Trophoblast cell (in vitro differentiated cells and primary cell): Measurements from ENCODE around the gene TWIST2.

Experiments used
- DNase-seq, 2 donors: peaks; one replicate each; pipeline ENCODE4 v3.0.0-alpha.2; 2016
- H2AFZ ChIP-seq: 2 replicates; pipeline ENCODE4 v1.6.1; 2013; ENCODE audit warnings: low read length, moderate library complexity, mild to moderate bottlenecking; ENCODE audit not compliant: insufficient read depth, poor library complexity
- H2AK5ac ChIP-seq: 2 replicates; pipeline ENCODE4 v1.6.1; 2013; ENCODE audit warnings: mild to moderate bottlenecking, low read length
- H2BK120ac ChIP-seq: 2 replicates; pipeline ENCODE4 v1.6.1; 2013; ENCODE audit warnings: low read length, mild to moderate bottlenecking, moderate library complexity; ENCODE audit not compliant: insufficient read depth, poor library complexity
- H2BK12ac ChIP-seq: 2 replicates; pipeline ENCODE4 v1.6.1; 2013; ENCODE audit warnings: mild to moderate bottlenecking, low read length, moderate library complexity
- H2BK5ac ChIP-seq: 2 replicates; pipeline ENCODE4 v1.6.1; 2013; ENCODE audit warnings: low read length, low read depth, moderate library complexity, mild to moderate bottlenecking; ENCODE audit not compliant: poor library complexity
- H3K14ac ChIP-seq: 2 replicates; pipeline ENCODE4 v1.6.1; 2013; ENCODE audit warnings: mild to moderate bottlenecking, low read length
- H3K18ac ChIP-seq: 2 replicates; pipeline ENCODE4 v1.6.1; 2013; ENCODE audit warnings: mild to moderate bottlenecking, low read length
- H3K23ac ChIP-seq: 2 replicates; pipeline ENCODE4 v1.6.1; 2013; ENCODE audit warnings: low read length
- H3K27ac ChIP-seq: 2 replicates; pipeline ENCODE4 v1.5.1; 2013; ENCODE audit warnings: low read depth, mild to moderate bottlenecking, inconsistent platforms, low read length, moderate library complexity
- H3K27me3 ChIP-seq: 2 replicates; pipeline ENCODE4 v1.6.1; 2013; ENCODE audit warnings: inconsistent platforms, mild to moderate bottlenecking, low read length, moderate library complexity; ENCODE audit not compliant: insufficient read depth
- H3K36me3 ChIP-seq, 2 experiments: 1 replicate in 1 of 2; 2 replicates in 1 of 2; pipeline ENCODE4 v1.6.1; 2013; ENCODE audit warnings: low read length in 2 of 2, mild to moderate bottlenecking in 2 of 2, moderate library complexity in 1 of 2; ENCODE audit not compliant: insufficient read depth in 2 of 2, control insufficient read depth in 1 of 2
- H3K4ac ChIP-seq: 2 replicates; pipeline ENCODE4 v1.6.1; 2013; ENCODE audit warnings: low read depth, mild to moderate bottlenecking, low read length, moderate library complexity
- H3K4me1 ChIP-seq, 2 experiments: 1 replicate in 1 of 2; 2 replicates in 1 of 2; pipeline ENCODE4 v1.6.1; 2013; ENCODE audit warnings: low read length in 2 of 2, mild to moderate bottlenecking in 2 of 2, moderate library complexity in 1 of 2; ENCODE audit not compliant: insufficient read depth in 2 of 2, control insufficient read depth in 1 of 2
- H3K4me2 ChIP-seq: 2 replicates; pipeline ENCODE4 v1.6.1; 2013; ENCODE audit warnings: inconsistent platforms, mild to moderate bottlenecking, low read length, moderate library complexity
- H3K4me3 ChIP-seq: 2 replicates; pipeline ENCODE4 v1.5.1; 2013; ENCODE audit warnings: mild to moderate bottlenecking, low read depth, low read length, inconsistent platforms
- H3K79me1 ChIP-seq: one replicate; pipeline ENCODE4 v1.6.1; 2013; ENCODE audit warnings: low read length
- H3K79me2 ChIP-seq: 2 replicates; pipeline ENCODE4 v1.6.1; 2013; ENCODE audit warnings: low read length, mild to moderate bottlenecking; ENCODE audit not compliant: control insufficient read depth, insufficient read depth, poor library complexity
- H3K9ac ChIP-seq: 2 replicates; pipeline ENCODE4 v1.6.1; 2013; ENCODE audit warnings: mild to moderate bottlenecking, low read length
- H3K9me3 ChIP-seq: 2 replicates; pipeline ENCODE4 v1.6.1; 2013; ENCODE audit warnings: low read depth, mild to moderate bottlenecking, control low read depth, inconsistent platforms, low read length; ENCODE audit not compliant: insufficient read depth
- H4K12ac ChIP-seq: 2 replicates; pipeline ENCODE4 v1.6.1; 2013; ENCODE audit warnings: low read depth, mild to moderate bottlenecking, low read length, moderate library complexity
- H4K8ac ChIP-seq: 2 replicates; pipeline ENCODE4 v1.6.1; 2013; ENCODE audit warnings: low read depth, mild to moderate bottlenecking, low read length, moderate library complexity
- H4K91ac ChIP-seq: one replicate; pipeline ENCODE4 v1.6.1; 2013; ENCODE audit warnings: low read depth, mild to moderate bottlenecking, low read length, moderate library complexity
- WGBS: extraction: QIAGEN DNeasy Blood & Tissue Kit; methylation state at CpG from one replicate; pipeline ENCODE4 v1.1.7; 2013; ENCODE audit warnings: missing lambda C conversion rate; ENCODE audit not compliant: insufficient read length, insufficient coverage; ENCODE audit errors: extremely low coverage; 5-methylcytosine and 5-hydroxymethylcytosine counted together

The TWIST2 gene

GRCh38 chr2:238850091-238850490 is 2.2 kb downstream of the TWIST2 start:
- Histone ChIP-seq H2BK120ac (no peak overlapping the region), H3K9me3 (peaks cover 2% of the 10 kb centered on the region), H2BK12ac (no peak overlapping the region), H3K4me1 (peaks cover 10 to 13% of the 10 kb centered on the region in 2 experiments), H2AK5ac (no peak overlapping the region), H3K27me3 (peaks cover 44% of the 10 kb centered on the region), H4K12ac (no peak overlapping the region), H3K18ac (no peak overlapping the region), H3K36me3 (no peaks in the 10 kb centered on the region), H3K4me2 (no peak overlapping the region), H2AFZ (no peak overlapping the region), H3K79me1 (no peaks in the 10 kb centered on the region), H3K4ac (no peak overlapping the region), H2BK5ac (no peak overlapping the region), H4K91ac (no peak overlapping the region), H3K14ac (no peak overlapping the region), H3K79me2 (no peaks in the 10 kb centered on the region), H3K9ac (no peak overlapping the region), H3K23ac (no peak overlapping the region), H4K8ac (no peak overlapping the region), H3K4me3 (no peak overlapping the region), H3K27ac (no peak overlapping the region)
- no peak for DNase-seq
- no CpG with 5 or more reads among the region's 2 CpGs for WGBS

GRCh38 chr2:238851026-238851425 is 3.1 kb downstream of the TWIST2 start:
- H3K4ac ChIP-seq = no peak overlapping the region
- H3K79me2 ChIP-seq = no peaks in the 10 kb centered on the region
- DNase-seq = no peak
- no peaks in the 10 kb centered on the region for H3K36me3 ChIP-seq
- no peak overlapping the region for H3K18ac ChIP-seq
- H2AFZ ChIP-seq = no peak overlapping the region
- no peak overlapping the region for H3K27ac ChIP-seq
- no peak overlapping the region for H2BK120ac ChIP-seq
- no peak overlapping the region for H3K4me3 ChIP-seq
- no peak overlapping the region for H4K91ac ChIP-seq
- H3K14ac ChIP-seq = no peak overlapping the region
- peaks cover 37% of the 10 kb centered on the region for H3K27me3 ChIP-seq
- no CpG with 5 or more reads among the region's 5 CpGs for WGBS
- no peak overlapping the region for H2AK5ac ChIP-seq
- H2BK5ac ChIP-seq = no peak overlapping the region
- H3K4me1 ChIP-seq = peaks cover 10 to 13% of the 10 kb centered on the region in 2 experiments
- no peak overlapping the region for H3K4me2 ChIP-seq
- no peak overlapping the region for H2BK12ac ChIP-seq
- H3K9ac ChIP-seq = no peak overlapping the region
- H3K79me1 ChIP-seq = no peaks in the 10 kb centered on the region
- peaks cover 2% of the 10 kb centered on the region for H3K9me3 ChIP-seq
- H3K23ac ChIP-seq = no peak overlapping the region
- no peak overlapping the region for H4K8ac ChIP-seq
- H4K12ac ChIP-seq = no peak overlapping the region

GRCh38 chr2:238851761-238852160 is 3.9 kb downstream of the TWIST2 start:
- Histone ChIP-seq H3K36me3 (no peaks in the 10 kb centered on the region), H3K18ac (no peak overlapping the region), H3K79me2 (no peaks in the 10 kb centered on the region), H4K12ac (no peak overlapping the region), H2BK120ac (no peak overlapping the region), H3K27me3 (peaks cover 30% of the 10 kb centered on the region), H3K4me3 (no peak overlapping the region), H3K79me1 (no peaks in the 10 kb centered on the region), H3K14ac (no peak overlapping the region), H2BK5ac (no peak overlapping the region), H4K91ac (no peak overlapping the region), H3K4ac (no peak overlapping the region), H3K4me1 (peaks cover 9 to 13% of the 10 kb centered on the region in 2 experiments), H3K4me2 (no peak overlapping the region), H3K23ac (no peak overlapping the region), H2AK5ac (no peak overlapping the region), H2AFZ (no peak overlapping the region), H3K9ac (no peak overlapping the region), H3K27ac (no peak overlapping the region), H2BK12ac (no peak overlapping the region), H3K9me3 (peaks cover 2% of the 10 kb centered on the region), H4K8ac (no peak overlapping the region)
- no CpG with 5 or more reads among the region's 3 CpGs for WGBS
- DNase-seq = no peak

GRCh38 chr2:238852206-238852869 is 4.5 kb downstream of the TWIST2 start:
- peaks cover 2% of the 10 kb centered on the region for H3K9me3 ChIP-seq
- H3K79me1 ChIP-seq = no peaks in the 10 kb centered on the region
- WGBS = no CpG with 5 or more reads among the region's 9 CpGs
- no peak overlapping the region for H3K4me3 ChIP-seq
- no peak overlapping the region for H3K4ac ChIP-seq
- H4K12ac ChIP-seq = no peak overlapping the region
- H2AFZ ChIP-seq = no peak overlapping the region
- peaks cover 7 to 9% of the 10 kb centered on the region in 2 experiments for H3K4me1 ChIP-seq
- H3K27me3 ChIP-seq = peaks cover 24% of the 10 kb centered on the region
- H3K18ac ChIP-seq = no peak overlapping the region
- H2BK12ac ChIP-seq = no peak overlapping the region
- no peak overlapping the region for H3K23ac ChIP-seq
- H3K14ac ChIP-seq = no peak overlapping the region
- H3K27ac ChIP-seq = no peak overlapping the region
- no peak for DNase-seq
- H2BK5ac ChIP-seq = no peak overlapping the region
- no peak overlapping the region for H3K4me2 ChIP-seq
- no peak overlapping the region for H2BK120ac ChIP-seq
- no peaks in the 10 kb centered on the region for H3K36me3 ChIP-seq
- H2AK5ac ChIP-seq = no peak overlapping the region
- H3K9ac ChIP-seq = no peak overlapping the region
- H4K91ac ChIP-seq = no peak overlapping the region
- H3K79me2 ChIP-seq = no peaks in the 10 kb centered on the region
- H4K8ac ChIP-seq = no peak overlapping the region
